Keratinocyte (primary cell): ENCODE data around the gene NT5DC2. TPM values are rescaled to one million over a fixed set of nuclear protein-coding genes. Genes with fewer than 3 reads are reported as not detected.

Experiments
- DNase-seq: peaks from one replicate; pipeline ENCODE4 v3.0.0-alpha.2; 2011; ENCODE audit warnings: low read depth, missing footprints, low spot score
- FAIRE-seq: peaks from 2 replicates; lab custom pipeline; 2011; peaks lifted over from hg19 to GRCh38; lab: Jason Lieb, UNC
- H2AFZ ChIP-seq: 2 replicates; pipeline ENCODE4 v1.6.0; 2012; ENCODE audit warnings: low read length, control low read depth, inconsistent platforms; ENCODE audit not compliant: control insufficient read depth
- H3K27ac ChIP-seq: 2 replicates; pipeline ENCODE4 v1.5.1; 2011; ENCODE audit warnings: low read length; ENCODE audit not compliant: control insufficient read depth, insufficient read depth
- H3K27me3 ChIP-seq: 3 replicates; pipeline ENCODE4 v1.6.0; 2011; ENCODE audit warnings: low read length; ENCODE audit not compliant: control insufficient read depth, insufficient read depth; ENCODE audit errors: extremely low read depth
- H3K36me3 ChIP-seq, 2 experiments: 2 replicates in 1 of 2; 3 replicates in 1 of 2; pipeline ENCODE4 v1.5.1; 2011; ENCODE audit warnings: low read length in 2 of 2, mild to moderate bottlenecking in 1 of 2; ENCODE audit not compliant: control insufficient read depth in 2 of 2, insufficient read depth in 2 of 2; ENCODE audit errors: extremely low read depth in 1 of 2
- H3K4me1 ChIP-seq: 3 replicates; pipeline ENCODE4 v1.5.1; 2011; ENCODE audit warnings: low read length; ENCODE audit not compliant: control insufficient read depth, insufficient read depth; ENCODE audit errors: extremely low read depth
- H3K4me2 ChIP-seq: 3 replicates; pipeline ENCODE4 v1.6.0; 2011; ENCODE audit warnings: low read depth, low read length; ENCODE audit not compliant: control insufficient read depth, insufficient read depth; ENCODE audit errors: extremely low read depth
- H3K4me3 ChIP-seq, 3 experiments: fragments of 200-600 bp in 1 of 3; sonication (generic) in 1 of 3; 2 replicates in 2 of 3; 3 replicates in 1 of 3; pipeline ENCODE4 v1.5.1; 2011 to 2016; ENCODE audit warnings: low read length in 3 of 3, mild to moderate bottlenecking in 3 of 3, control low read depth in 2 of 3, inconsistent platforms in 1 of 3, low read depth in 1 of 3, mixed read lengths in 1 of 3, mixed run types in 1 of 3, moderate library complexity in 1 of 3; ENCODE audit not compliant: control insufficient read depth in 2 of 3, insufficient read depth in 2 of 3; ENCODE audit errors: extremely low read depth in 1 of 3
- H3K79me2 ChIP-seq: 2 replicates; pipeline ENCODE4 v1.6.0; 2012; ENCODE audit warnings: low read length; ENCODE audit not compliant: control insufficient read depth, insufficient read depth
- H3K9ac ChIP-seq: 3 replicates; pipeline ENCODE4 v1.6.0; 2011; ENCODE audit warnings: low read length; ENCODE audit not compliant: control insufficient read depth, insufficient read depth; ENCODE audit errors: extremely low read depth
- H3K9me1 ChIP-seq: 3 replicates; pipeline ENCODE4 v1.6.0; 2011; ENCODE audit warnings: low read length; ENCODE audit not compliant: control insufficient read depth, insufficient read depth; ENCODE audit errors: extremely low read depth
- H3K9me3 ChIP-seq: 2 replicates; pipeline ENCODE4 v1.5.1; 2012; ENCODE audit warnings: low read depth, low read length; ENCODE audit not compliant: control insufficient read depth
- H4K20me1 ChIP-seq: 3 replicates; pipeline ENCODE4 v1.6.0; 2011; ENCODE audit warnings: low read length; ENCODE audit not compliant: control insufficient read depth, insufficient read depth; ENCODE audit errors: extremely low read depth
- EZH2 ChIP-seq: IDR thresholded peaks from one replicate; pipeline ENCODE4 v1.6.1; 2012; ENCODE audit warnings: inconsistent platforms, mild to moderate bottlenecking, low read length, moderate library complexity
- dilution Hi-C: fragments of 300-500 bp; cut with MboI; formaldehyde crosslinking; loops from one replicate; pipeline ENCODE4 v1.7.0; 2020; ENCODE audit warnings: low sequenced_read_pairs; ENCODE audit not compliant: extremely low pct_ligation_motif_present
- polyA plus RNA-seq, 5 experiments: library from polyadenylated mRNA; depleted of rRNA in 3 of 5; stranded (reverse) in 3 of 5; stranded (forward) in 1 of 5; unstranded in 1 of 5; fragments of >200 nt; gene quantifications; 1 replicate in 1 of 5; 2 replicates in 3 of 5; 3 replicates in 1 of 5; pipeline versions ENCODE4 v1.2.1 to v1.2.3, GENCODE V29; 2011 to 2012; ENCODE audit warnings: missing spikeins in 2 of 5, low read depth in 1 of 5, low replicate concordance in 1 of 5
- TF ChIP-seq, protein P1 (sequence below), 3 experiments: IDR thresholded peaks in 1 of 3; conservative IDR thresholded peaks in 1 of 3; optimal IDR thresholded peaks in 1 of 3; 2 replicates in 2 of 3; 3 replicates in 1 of 3; pipeline versions ENCODE3 to v1.5.1; 2011; ENCODE audit warnings: low read length in 3 of 3, mild to moderate bottlenecking in 3 of 3, moderate library complexity in 2 of 3, control low read depth in 1 of 3, inconsistent platforms in 1 of 3; ENCODE audit not compliant: insufficient read depth in 2 of 3; ENCODE audit errors: extremely low read depth in 1 of 3

NT5DC2 gene
- polyA plus RNA-seq, 1 donor (not counting 4 experiments of a cell fraction or from before 2014, with no cell fraction given): 54.7 TPM

DNA sequence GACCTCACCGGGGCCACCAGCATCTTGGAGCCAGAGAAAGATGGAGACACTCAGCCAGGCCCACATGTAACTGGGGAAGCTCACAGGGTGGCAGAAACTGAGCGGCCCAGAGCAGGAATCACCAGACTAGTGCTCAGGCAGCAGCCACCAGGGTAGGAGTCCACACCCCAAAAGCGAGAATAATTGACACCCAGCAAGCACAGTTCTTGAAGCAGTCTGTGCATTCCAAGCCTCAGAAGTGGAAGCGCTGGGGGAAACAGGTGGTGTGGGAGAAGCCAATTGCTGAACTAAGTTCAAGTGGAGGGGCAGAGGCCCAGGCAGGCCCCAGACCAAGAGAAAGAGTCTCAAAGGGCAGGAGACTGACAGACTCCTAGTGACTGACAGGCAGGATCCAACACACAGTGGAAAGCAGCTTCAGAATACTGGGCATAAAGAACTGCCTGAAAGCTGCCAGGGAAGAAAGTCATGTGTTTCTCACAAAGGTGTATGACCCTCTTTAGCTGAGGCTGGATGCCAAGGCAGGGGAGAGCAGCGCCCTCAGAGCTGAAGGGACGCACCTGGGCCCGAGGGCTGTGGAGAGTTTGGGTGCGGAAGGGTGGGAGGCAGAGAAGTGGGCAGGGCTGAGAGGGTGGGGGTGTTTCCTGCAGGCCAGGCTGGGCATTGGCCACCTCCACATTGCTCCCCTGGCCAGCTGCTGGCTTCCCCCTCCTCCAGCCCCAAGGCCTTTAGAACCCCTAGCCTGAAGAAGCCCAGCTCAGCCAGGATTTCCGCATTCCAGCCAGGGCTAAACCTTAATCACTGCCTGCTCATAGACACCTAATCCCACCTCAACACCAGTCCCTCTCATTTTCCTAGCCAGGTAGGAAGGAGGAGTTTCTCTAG lies 7.7 kb downstream of the NT5DC2 start:
- peaks cover 12 to 16% of the 10 kb centered on the region in 2 experiments for H3K36me3 ChIP-seq

DNA sequence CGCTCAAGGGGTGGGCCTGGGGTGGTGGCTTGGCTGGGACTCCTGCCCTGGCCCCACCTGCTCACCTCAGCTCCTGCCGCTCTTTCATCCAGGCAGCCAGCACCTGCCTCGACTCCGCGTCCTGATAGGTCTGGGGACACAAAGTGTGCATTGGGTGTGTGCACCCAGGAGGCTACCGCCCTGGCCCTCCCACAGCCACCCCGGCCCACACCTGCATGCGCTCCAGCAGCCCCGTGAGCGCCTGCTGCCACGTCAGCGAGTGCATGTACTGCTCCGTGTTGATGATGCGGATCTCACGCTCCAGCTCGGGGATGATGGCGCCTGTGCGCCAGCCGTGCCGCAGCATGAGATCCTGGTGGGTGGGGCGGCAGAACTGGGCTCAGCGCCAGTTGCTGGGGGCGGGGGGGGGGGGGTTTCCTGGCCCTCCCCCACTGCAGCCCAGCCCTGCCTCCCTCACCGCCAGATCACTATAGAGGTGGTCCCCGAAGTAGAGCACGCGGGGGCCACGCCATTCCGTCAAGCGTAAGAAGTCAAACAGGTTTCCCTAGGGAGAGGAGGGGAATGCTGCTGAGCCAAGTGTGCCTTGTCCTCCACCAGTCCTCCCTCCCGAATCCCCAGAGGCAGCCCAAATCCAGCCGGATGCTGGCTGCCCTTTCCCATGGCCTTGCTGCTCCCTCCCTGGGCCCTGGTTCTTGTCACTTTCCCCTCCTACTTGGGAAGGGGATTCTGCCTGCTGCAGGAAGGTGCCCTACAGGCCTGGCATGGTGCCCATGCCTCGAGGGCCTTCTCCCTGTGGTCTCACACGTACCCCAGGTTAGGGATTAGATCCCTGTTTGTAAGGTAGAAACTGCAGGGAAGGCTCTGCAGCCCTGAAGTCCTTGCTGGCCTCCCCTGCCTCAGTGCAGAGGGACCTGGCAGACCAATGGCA lies 8.6 kb downstream of the NT5DC2 start:
- no peak overlapping the region for H2AFZ ChIP-seq
- TF ChIP-seq, protein P1, sequence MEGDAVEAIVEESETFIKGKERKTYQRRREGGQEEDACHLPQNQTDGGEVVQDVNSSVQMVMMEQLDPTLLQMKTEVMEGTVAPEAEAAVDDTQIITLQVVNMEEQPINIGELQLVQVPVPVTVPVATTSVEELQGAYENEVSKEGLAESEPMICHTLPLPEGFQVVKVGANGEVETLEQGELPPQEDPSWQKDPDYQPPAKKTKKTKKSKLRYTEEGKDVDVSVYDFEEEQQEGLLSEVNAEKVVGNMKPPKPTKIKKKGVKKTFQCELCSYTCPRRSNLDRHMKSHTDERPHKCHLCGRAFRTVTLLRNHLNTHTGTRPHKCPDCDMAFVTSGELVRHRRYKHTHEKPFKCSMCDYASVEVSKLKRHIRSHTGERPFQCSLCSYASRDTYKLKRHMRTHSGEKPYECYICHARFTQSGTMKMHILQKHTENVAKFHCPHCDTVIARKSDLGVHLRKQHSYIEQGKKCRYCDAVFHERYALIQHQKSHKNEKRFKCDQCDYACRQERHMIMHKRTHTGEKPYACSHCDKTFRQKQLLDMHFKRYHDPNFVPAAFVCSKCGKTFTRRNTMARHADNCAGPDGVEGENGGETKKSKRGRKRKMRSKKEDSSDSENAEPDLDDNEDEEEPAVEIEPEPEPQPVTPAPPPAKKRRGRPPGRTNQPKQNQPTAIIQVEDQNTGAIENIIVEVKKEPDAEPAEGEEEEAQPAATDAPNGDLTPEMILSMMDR (optimal IDR thresholded peaks at IDR 0.05 in 1 of 3, IDR thresholded peaks at IDR 0.05 in 1 of 3, conservative IDR thresholded peaks at IDR 0.05 in 1 of 3; ENCODE audit: extremely low read depth in 1 of 3, insufficient read depth in 2 of 3, low read length in 3 of 3): no peak
- no peak for TF ChIP-seq EZH2
- FAIRE-seq: peak; percentile 17
- peaks cover 3% of the 10 kb centered on the region for H4K20me1 ChIP-seq
- no peaks in the 10 kb centered on the region for H3K9me3 ChIP-seq
- peaks cover 12 to 16% of the 10 kb centered on the region in 2 experiments for H3K36me3 ChIP-seq
- peaks cover 20% of the 10 kb centered on the region for H3K4me1 ChIP-seq
- H3K4me3 ChIP-seq: no peak overlapping the region
- H3K27me3 ChIP-seq: no peaks in the 10 kb centered on the region
- H3K9ac ChIP-seq: peak overlapping the region; percentile 18
- H3K4me2 ChIP-seq: peak overlapping the region; percentile 32
- peaks cover 3% of the 10 kb centered on the region for H3K9me1 ChIP-seq
- dilution Hi-C loops: no loop called here
- DNase-seq: no peak
- H3K79me2 ChIP-seq: no peaks in the 10 kb centered on the region
- peak overlapping the region; percentile 47 for H3K27ac ChIP-seq

More for the DNA sequence above, 7.7 kb downstream of the NT5DC2 start:
- Histone ChIP-seq H3K4me2 (peak overlapping the region; percentile 8), H3K27me3 (no peaks in the 10 kb centered on the region), H4K20me1 (peaks cover 3% of the 10 kb centered on the region), H3K4me3 (no peak overlapping the region), H3K9ac (peak overlapping the region; percentile 18), H3K9me1 (peaks cover 3% of the 10 kb centered on the region), H3K79me2 (peaks cover 2% of the 10 kb centered on the region), H3K9me3 (no peaks in the 10 kb centered on the region), H2AFZ (no peak overlapping the region), H3K4me1 (peaks cover 20% of the 10 kb centered on the region), H3K27ac (peak overlapping the region; percentile 47)
- FAIRE-seq (no peak), DNase-seq (no peak)
- no peak for TF ChIP-seq EZH2
- TF ChIP-seq, protein P1 (optimal IDR thresholded peaks at IDR 0.05 in 1 of 3, IDR thresholded peaks at IDR 0.05 in 1 of 3, conservative IDR thresholded peaks at IDR 0.05 in 1 of 3; ENCODE audit: extremely low read depth in 1 of 3, insufficient read depth in 2 of 3, low read length in 3 of 3): no peak
- dilution Hi-C loops: no loop called here
